GM19035 (cell line): ENCODE results near the gene OSBPL1A.

Experiments
- ATAC-seq: cut with Tn5 transposase; IDR thresholded peaks from one replicate; pipeline ENCODE4 v1.9.1; 2021; ENCODE audit not compliant: unreplicated experiment

Gene OSBPL1A

GRCh38 chr18:24138409-24138788, 259.2 kb downstream of the OSBPL1A start:
- ATAC-seq: no peak

GRCh38 chr18:24136967-24137373, 260.7 kb downstream of the OSBPL1A start:
- ATAC-seq: no peak

- no peak for ATAC-seq
These were observed 267.1 kb downstream of the OSBPL1A start for GRCh38 chr18:24130494-24130893.

GRCh38 chr18:24128700-24129099, 268.9 kb downstream of the OSBPL1A start:
- no peak for ATAC-seq

GRCh38 chr18:24127735-24128134, 269.9 kb downstream of the OSBPL1A start:
- ATAC-seq: no peak

GRCh38 chr18:24126155-24126961, 271.3 kb downstream of the OSBPL1A start:
- no peak for ATAC-seq

- no peak for ATAC-seq
These were observed 276.0 kb downstream of the OSBPL1A start for GRCh38 chr18:24121625-24122024.

- ATAC-seq: no peak
These were observed 276.9 kb downstream of the OSBPL1A start for GRCh38 chr18:24120676-24121075.

GRCh38 chr18:24118750-24119577, 278.7 kb downstream of the OSBPL1A start:
- ATAC-seq: peak; percentile 82

- no peak for ATAC-seq
These were observed 282.0 kb downstream of the OSBPL1A start for GRCh38 chr18:24115628-24116027.

GRCh38 chr18:24114924-24115549, 282.6 kb downstream of the OSBPL1A start:
- ATAC-seq: no peak

- no peak for ATAC-seq
These were observed 284.6 kb downstream of the OSBPL1A start for GRCh38 chr18:24112874-24113615.

- ATAC-seq: no peak
These were observed 285.2 kb downstream of the OSBPL1A start for GRCh38 chr18:24112464-24112863.
